Measurements from ENCODE around the gene HDAC10. TPM values are rescaled to one million over a fixed set of nuclear protein-coding genes. Genes with fewer than 3 reads are reported as not detected.
A peak's percentile ranks its signal among the peaks of the same experiment; 100 is the strongest.

HDAC10 gene
- total and polyA plus RNA-seq, 10 of the 15 experiments (the other 5 are each of a cell fraction or from before 2014, with no cell fraction given) = 0.26 to 48.6 (median 5.0) TPM

GRCh38 chr22:50268655-50269113, 17.6 kb upstream of the HDAC10 start:
- ATAC-seq (no peak), FAIRE-seq (no peak), DNase-seq (ENCODE audit: low read depth, low spot score) (no peak)
- BruUV-seq (replicated peaks) = no TSS peak
- ChIA-PET CTCF (interaction anchor here (1.2 kb wide), 1 partner anchor 18 kb away, joined by 3 read pairs; the partner anchor contains the start of gene HDAC10), SMC1A (ENCODE audit: uncharacterized antibody, unreplicated experiment) (no interaction called here), RAD21 (ENCODE audit: unreplicated experiment) (interaction anchor here (1.1 kb wide), 1 partner anchor 18 kb away, joined by 3 read pairs; the partner anchor contains the start of gene HDAC10), POLR2A (no interaction called here)
- H4K20me1 ChIP-seq (ENCODE audit: control insufficient read depth, insufficient read depth) = no peaks in the 10 kb centered on the region
- H2AFZ ChIP-seq (ENCODE audit: control insufficient read depth, low read depth, low read length) = no peak overlapping the region
- H3K9ac ChIP-seq (ENCODE audit: control insufficient read depth, insufficient read depth, low read length) = no peak overlapping the region
- no peak overlapping the region for H3K4me3 ChIP-seq
- H3K4me2 ChIP-seq (ENCODE audit: control insufficient read depth, insufficient read depth) = peak overlapping the region; percentile 77; the same call in 1 of the 2 replicates
- intact Hi-C loops (cut with micrococcal nuclease; ENCODE audit: unreplicated experiment) (no loop called here), in situ Hi-C loops (cut with MboI) (no loop called here)
- H3K27ac ChIP-seq (ENCODE audit: control insufficient read depth, insufficient read depth) = no peak overlapping the region
- TF ChIP-seq, protein P1, sequence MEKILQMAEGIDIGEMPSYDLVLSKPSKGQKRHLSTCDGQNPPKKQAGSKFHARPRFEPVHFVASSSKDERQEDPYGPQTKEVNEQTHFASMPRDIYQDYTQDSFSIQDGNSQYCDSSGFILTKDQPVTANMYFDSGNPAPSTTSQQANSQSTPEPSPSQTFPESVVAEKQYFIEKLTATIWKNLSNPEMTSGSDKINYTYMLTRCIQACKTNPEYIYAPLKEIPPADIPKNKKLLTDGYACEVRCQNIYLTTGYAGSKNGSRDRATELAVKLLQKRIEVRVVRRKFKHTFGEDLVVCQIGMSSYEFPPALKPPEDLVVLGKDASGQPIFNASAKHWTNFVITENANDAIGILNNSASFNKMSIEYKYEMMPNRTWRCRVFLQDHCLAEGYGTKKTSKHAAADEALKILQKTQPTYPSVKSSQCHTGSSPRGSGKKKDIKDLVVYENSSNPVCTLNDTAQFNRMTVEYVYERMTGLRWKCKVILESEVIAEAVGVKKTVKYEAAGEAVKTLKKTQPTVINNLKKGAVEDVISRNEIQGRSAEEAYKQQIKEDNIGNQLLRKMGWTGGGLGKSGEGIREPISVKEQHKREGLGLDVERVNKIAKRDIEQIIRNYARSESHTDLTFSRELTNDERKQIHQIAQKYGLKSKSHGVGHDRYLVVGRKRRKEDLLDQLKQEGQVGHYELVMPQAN (conservative IDR thresholded peaks at IDR 0.05) = no peak
- WGBS (ENCODE audit: insufficient coverage, insufficient replicate concordance, low lambda C conversion rate, missing lambda C conversion rate) = 60% methylated on average over 9 of the region's 9 CpGs
- no peaks in the 10 kb centered on the region for H3K79me2 ChIP-seq (ENCODE audit: control insufficient read depth, insufficient read depth, low read length)
- H3K9me3 ChIP-seq (replicated peaks; ENCODE audit: control insufficient read depth, insufficient read depth, low read length) = no peaks in the 10 kb centered on the region
- no peaks in the 10 kb centered on the region for H3K27me3 ChIP-seq (replicated peaks in 1 of 2; ENCODE audit: control insufficient read depth in 2 of 2, insufficient read depth in 2 of 2, low read length in 1 of 2)
- peaks cover 14% of the 10 kb centered on the region for H3K4me1 ChIP-seq (ENCODE audit: control insufficient read depth, insufficient read depth, low read length)
- no peaks in the 10 kb centered on the region for H3K36me3 ChIP-seq (ENCODE audit: control insufficient read depth in 2 of 2, insufficient read depth in 2 of 2, low read length in 1 of 2)

DNA sequence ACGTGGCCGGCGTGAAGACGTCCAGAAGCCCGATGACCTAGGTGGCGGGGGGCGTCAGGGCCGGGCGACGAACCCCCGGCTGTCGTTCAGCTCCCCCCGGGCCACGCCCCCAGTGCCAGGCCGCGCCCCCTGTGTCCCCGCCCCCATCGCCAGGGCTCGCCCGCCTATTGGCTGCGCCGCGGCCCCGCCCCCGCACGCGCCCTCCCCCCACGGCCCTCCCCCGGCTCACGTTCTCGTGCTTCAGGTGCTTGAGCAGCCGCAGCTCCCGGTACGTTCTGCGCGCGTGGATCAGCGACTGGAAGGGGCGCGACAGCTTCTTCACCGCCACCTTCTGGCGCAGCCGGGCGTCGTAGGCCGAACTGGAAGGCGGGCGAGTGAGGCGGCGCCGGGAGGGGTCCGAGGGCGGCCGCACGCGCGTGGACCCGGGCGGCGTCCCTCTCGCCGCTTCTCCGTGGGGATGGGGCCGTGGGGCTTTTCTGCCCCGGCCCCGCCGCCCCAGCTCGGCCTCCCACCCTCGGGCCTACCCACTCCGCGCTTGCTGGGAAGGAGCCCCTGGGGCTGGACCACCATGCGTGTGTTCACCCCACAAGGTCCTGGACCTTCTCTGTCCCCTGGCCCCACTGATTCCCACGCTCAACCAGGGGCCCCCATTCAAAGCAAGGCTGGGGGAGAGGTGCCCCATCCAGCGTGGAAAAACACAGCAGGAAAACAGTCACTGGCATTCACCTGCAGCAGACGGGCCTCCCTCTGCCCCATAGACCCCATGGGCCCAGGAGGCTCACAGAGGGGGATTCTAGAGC, 16.7 kb upstream of the HDAC10 start:
- WGBS (ENCODE audit: insufficient coverage, insufficient replicate concordance, low lambda C conversion rate, missing lambda C conversion rate) = 33% methylated on average over 8 of the region's 75 CpGs
- no TSS peak for BruUV-seq (replicated peaks)
- intact Hi-C loops (cut with micrococcal nuclease; ENCODE audit: unreplicated experiment) = no loop called here
- no peak overlapping the region for H3K9ac ChIP-seq (ENCODE audit: control insufficient read depth, insufficient read depth, low read length)
- H4K20me1 ChIP-seq (ENCODE audit: control insufficient read depth, insufficient read depth) = no peaks in the 10 kb centered on the region
- peak overlapping the region; percentile 33; the same call in 1 of the 2 replicates for H3K4me2 ChIP-seq (ENCODE audit: control insufficient read depth, insufficient read depth)
- no peak overlapping the region for H2AFZ ChIP-seq (ENCODE audit: control insufficient read depth, low read depth, low read length)
- no peak overlapping the region for H3K27ac ChIP-seq (ENCODE audit: control insufficient read depth, insufficient read depth)
- in situ Hi-C loops (cut with MboI) = no loop called here
- no peaks in the 10 kb centered on the region for H3K9me3 ChIP-seq (replicated peaks; ENCODE audit: control insufficient read depth, insufficient read depth, low read length)
- ATAC-seq (no peak), FAIRE-seq (no peak), DNase-seq (ENCODE audit: low read depth, low spot score) (no peak)
- ChIA-PET SMC1A (ENCODE audit: uncharacterized antibody, unreplicated experiment) (no interaction called here), RAD21 (ENCODE audit: unreplicated experiment) (no interaction called here), POLR2A (no interaction called here), CTCF (no interaction called here)
- no peaks in the 10 kb centered on the region for H3K27me3 ChIP-seq (replicated peaks in 1 of 2; ENCODE audit: control insufficient read depth in 2 of 2, insufficient read depth in 2 of 2, low read length in 1 of 2)
- no peaks in the 10 kb centered on the region for H3K79me2 ChIP-seq (ENCODE audit: control insufficient read depth, insufficient read depth, low read length)
- peaks cover 14% of the 10 kb centered on the region for H3K4me1 ChIP-seq (ENCODE audit: control insufficient read depth, insufficient read depth, low read length)
- no peak overlapping the region for H3K4me3 ChIP-seq
- no peaks in the 10 kb centered on the region for H3K36me3 ChIP-seq (ENCODE audit: control insufficient read depth in 2 of 2, insufficient read depth in 2 of 2, low read length in 1 of 2)
- TF ChIP-seq MXI1 (IDR thresholded peaks at IDR 0.05; ENCODE audit: low read depth, low read length) (no peak), TBL1XR1 (IDR thresholded peaks at IDR 0.05; ENCODE audit: low read depth, low read length) (no peak), ZBED1 (IDR thresholded peaks at IDR 0.05; ENCODE audit: borderline replicate concordance) (no peak), EGR1 (IDR thresholded peaks at IDR 0.05; ENCODE audit: borderline replicate concordance in 1 of 2, low read depth in 2 of 2, low read length in 2 of 2) (0 out of 3 replicates have a peak, but pooled peaks of 1 of the 2 experiments have one; percentile 27), TCF7 (IDR thresholded peaks at IDR 0.05; ENCODE audit: borderline replicate concordance) (no peak), BACH1 (IDR thresholded peaks at IDR 0.05; ENCODE audit: borderline replicate concordance) (no peak), MYB (IDR thresholded peaks at IDR 0.05; ENCODE audit: borderline replicate concordance, low read depth, low read length) (no peak), SP1 (IDR thresholded peaks at IDR 0.05; ENCODE audit: low read depth, low read length) (no peak), CBX3 (IDR thresholded peaks at IDR 0.05; ENCODE audit: borderline replicate concordance, low read depth) (no peak), BHLHE40 (IDR thresholded peaks at IDR 0.05; ENCODE audit: borderline replicate concordance in 1 of 2, low read depth in 2 of 2, low read length in 1 of 2) (0 out of 4 replicates have a peak, but pooled peaks of 1 of the 2 experiments have one; percentile 29)
- TF ChIP-seq, protein P2, sequence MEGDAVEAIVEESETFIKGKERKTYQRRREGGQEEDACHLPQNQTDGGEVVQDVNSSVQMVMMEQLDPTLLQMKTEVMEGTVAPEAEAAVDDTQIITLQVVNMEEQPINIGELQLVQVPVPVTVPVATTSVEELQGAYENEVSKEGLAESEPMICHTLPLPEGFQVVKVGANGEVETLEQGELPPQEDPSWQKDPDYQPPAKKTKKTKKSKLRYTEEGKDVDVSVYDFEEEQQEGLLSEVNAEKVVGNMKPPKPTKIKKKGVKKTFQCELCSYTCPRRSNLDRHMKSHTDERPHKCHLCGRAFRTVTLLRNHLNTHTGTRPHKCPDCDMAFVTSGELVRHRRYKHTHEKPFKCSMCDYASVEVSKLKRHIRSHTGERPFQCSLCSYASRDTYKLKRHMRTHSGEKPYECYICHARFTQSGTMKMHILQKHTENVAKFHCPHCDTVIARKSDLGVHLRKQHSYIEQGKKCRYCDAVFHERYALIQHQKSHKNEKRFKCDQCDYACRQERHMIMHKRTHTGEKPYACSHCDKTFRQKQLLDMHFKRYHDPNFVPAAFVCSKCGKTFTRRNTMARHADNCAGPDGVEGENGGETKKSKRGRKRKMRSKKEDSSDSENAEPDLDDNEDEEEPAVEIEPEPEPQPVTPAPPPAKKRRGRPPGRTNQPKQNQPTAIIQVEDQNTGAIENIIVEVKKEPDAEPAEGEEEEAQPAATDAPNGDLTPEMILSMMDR (IDR thresholded peaks at IDR 0.05 in 2 of 3, conservative IDR thresholded peaks at IDR 0.05 in 1 of 3; ENCODE audit: control insufficient read depth in 2 of 3, extremely low read depth in 1 of 3, insufficient read depth in 1 of 3, low read depth in 3 of 3, low read length in 3 of 3) = 0 out of 6 replicates have a peak, but pooled peaks of 2 of the 3 experiments have one; percentile 7 to 9

Measured in GM12878 (cell line).